Activated naive CD8-positive, alpha-beta T cell treated with anti-CD3 and anti-CD28 coated beads, Interleukin-2, amount 50 U/mL, for 24 hours (primary cell): ENCODE data around the gene RBM15B.
A peak's percentile ranks its signal among the peaks of the same experiment; 100 is the strongest.

ENCODE experiments used
- ATAC-seq: fragments of 150-1000 bp; cut with Tn5 transposase; one replicate; pipeline ENCODE4 v1.10.0; 2021
- DNase-seq: peaks from one replicate; pipeline ENCODE4 v3.0.0; 2021
- H3K27ac Mint-ChIP-seq: one replicate; pipeline ENCODE4 v1.8.0; 2021; ENCODE audit warnings: mild to moderate bottlenecking, mixed read lengths
- H3K27me3 Mint-ChIP-seq: one replicate; pipeline ENCODE4 v1.8.0; 2021; ENCODE audit warnings: mixed read lengths
- H3K36me3 Mint-ChIP-seq: one replicate; pipeline ENCODE4 v1.8.0; 2021; ENCODE audit warnings: low read depth, mixed read lengths
- H3K4me1 Mint-ChIP-seq: one replicate; pipeline ENCODE4 v1.8.0; 2021; ENCODE audit warnings: mixed read lengths
- H3K4me3 Mint-ChIP-seq: one replicate; pipeline ENCODE4 v1.8.0; 2021; ENCODE audit warnings: mild to moderate bottlenecking, moderate library complexity, mixed read lengths
- H3K9me3 Mint-ChIP-seq: one replicate; pipeline ENCODE4 v1.8.0; 2021; ENCODE audit warnings: mixed read lengths

Gene RBM15B

GRCh38 chr3:51393564-51393963 is 2.5 kb downstream of the RBM15B start:
- DNase-seq (no peak), ATAC-seq (no peak)
- Mint-ChIP-seq H3K9me3 (no peaks in the 10 kb centered on the region), H3K27ac (no peak overlapping the region), H3K36me3 (peaks cover 49% of the 10 kb centered on the region), H3K4me3 (peak overlapping the region; percentile 79), H3K27me3 (no peaks in the 10 kb centered on the region), H3K4me1 (peaks cover 61% of the 10 kb centered on the region)

GRCh38 chr3:51394541-51394940 is 3.5 kb downstream of the RBM15B start:
- no peaks in the 10 kb centered on the region for H3K27me3 Mint-ChIP-seq
- DNase-seq (no peak), ATAC-seq (no peak)
- H3K4me3 Mint-ChIP-seq: peak overlapping the region; percentile 79
- H3K4me1 Mint-ChIP-seq: peaks cover 54% of the 10 kb centered on the region
- peak overlapping the region; percentile 68 for H3K27ac Mint-ChIP-seq
- no peaks in the 10 kb centered on the region for H3K9me3 Mint-ChIP-seq
- peaks cover 42% of the 10 kb centered on the region for H3K36me3 Mint-ChIP-seq

- Mint-ChIP-seq H3K4me1 (peaks cover 45% of the 10 kb centered on the region), H3K27ac (peak overlapping the region; percentile 52), H3K4me3 (no peak overlapping the region), H3K9me3 (no peaks in the 10 kb centered on the region), H3K27me3 (no peaks in the 10 kb centered on the region), H3K36me3 (peaks cover 47% of the 10 kb centered on the region)
- ATAC-seq: no peak
- no peak for DNase-seq
Observed at GRCh38 chr3:51395493-51396213, 4.6 kb downstream of the RBM15B start.

- ATAC-seq (no peak), DNase-seq (no peak)
- Mint-ChIP-seq H3K4me3 (no peak overlapping the region), H3K27me3 (no peaks in the 10 kb centered on the region), H3K9me3 (no peaks in the 10 kb centered on the region), H3K4me1 (peaks cover 43% of the 10 kb centered on the region), H3K36me3 (peaks cover 52% of the 10 kb centered on the region), H3K27ac (peak overlapping the region; percentile 52)
Observed at GRCh38 chr3:51396401-51396800, 5.3 kb downstream of the RBM15B start.

- ATAC-seq (no peak), DNase-seq (no peak)
- no peaks in the 10 kb centered on the region for H3K9me3 Mint-ChIP-seq
- H3K4me1 Mint-ChIP-seq: peaks cover 41% of the 10 kb centered on the region
- no peak overlapping the region for H3K4me3 Mint-ChIP-seq
- H3K27ac Mint-ChIP-seq: peak overlapping the region; percentile 52
- H3K27me3 Mint-ChIP-seq: no peaks in the 10 kb centered on the region
- peaks cover 59% of the 10 kb centered on the region for H3K36me3 Mint-ChIP-seq
Observed at GRCh38 chr3:51397392-51397791, 6.3 kb downstream of the RBM15B start.

- Mint-ChIP-seq H3K4me1 (peaks cover 27% of the 10 kb centered on the region), H3K27me3 (no peaks in the 10 kb centered on the region), H3K36me3 (peaks cover 52% of the 10 kb centered on the region), H3K4me3 (no peak overlapping the region), H3K9me3 (no peaks in the 10 kb centered on the region), H3K27ac (peak overlapping the region; percentile 20)
- no peak for ATAC-seq
- no peak for DNase-seq
Observed at GRCh38 chr3:51398595-51399310, 7.7 kb downstream of the RBM15B start.

- H3K36me3 Mint-ChIP-seq: peaks cover 43% of the 10 kb centered on the region
- ATAC-seq (peak; percentile 12), DNase-seq (no peak)
- H3K9me3 Mint-ChIP-seq: no peaks in the 10 kb centered on the region
- H3K27me3 Mint-ChIP-seq: no peaks in the 10 kb centered on the region
- peaks cover 15% of the 10 kb centered on the region for H3K4me1 Mint-ChIP-seq
- no peak overlapping the region for H3K4me3 Mint-ChIP-seq
- peak overlapping the region; percentile 60 for H3K27ac Mint-ChIP-seq
Observed at GRCh38 chr3:51400166-51400565, 9.1 kb downstream of the RBM15B start.

GRCh38 chr3:51401735-51402134 is 10.7 kb downstream of the RBM15B start:
- peaks cover 41% of the 10 kb centered on the region for H3K36me3 Mint-ChIP-seq
- peaks cover 7% of the 10 kb centered on the region for H3K4me1 Mint-ChIP-seq
- H3K9me3 Mint-ChIP-seq: no peaks in the 10 kb centered on the region
- ATAC-seq: no peak
- no peak for DNase-seq
- no peak overlapping the region for H3K4me3 Mint-ChIP-seq
- no peaks in the 10 kb centered on the region for H3K27me3 Mint-ChIP-seq
- H3K27ac Mint-ChIP-seq: no peak overlapping the region

GRCh38 chr3:51403675-51404074 is 12.6 kb downstream of the RBM15B start:
- H3K27ac Mint-ChIP-seq: no peak overlapping the region

GRCh38 chr3:51408021-51408420 is 16.9 kb downstream of the RBM15B start:
- peaks cover 44% of the 10 kb centered on the region for H3K36me3 Mint-ChIP-seq
- H3K4me3 Mint-ChIP-seq: no peak overlapping the region
- no peak overlapping the region for H3K27ac Mint-ChIP-seq
- no peaks in the 10 kb centered on the region for H3K9me3 Mint-ChIP-seq
- peaks cover 7% of the 10 kb centered on the region for H3K4me1 Mint-ChIP-seq
- DNase-seq (no peak), ATAC-seq (no peak)
- no peaks in the 10 kb centered on the region for H3K27me3 Mint-ChIP-seq

More at GRCh38 chr3:51403675-51404074, 12.6 kb downstream of the RBM15B start:
- Mint-ChIP-seq H3K9me3 (no peaks in the 10 kb centered on the region), H3K4me1 (peaks cover 7% of the 10 kb centered on the region), H3K36me3 (peaks cover 44% of the 10 kb centered on the region), H3K27me3 (no peaks in the 10 kb centered on the region), H3K4me3 (no peak overlapping the region)
- no peak for DNase-seq
- no peak for ATAC-seq

- ATAC-seq: no peak
- Mint-ChIP-seq H3K4me1 (peaks cover 7% of the 10 kb centered on the region), H3K4me3 (no peak overlapping the region), H3K9me3 (no peaks in the 10 kb centered on the region), H3K36me3 (peaks cover 48% of the 10 kb centered on the region), H3K27me3 (no peaks in the 10 kb centered on the region), H3K27ac (no peak overlapping the region)
- no peak for DNase-seq
Observed at GRCh38 chr3:51408813-51409212, 17.7 kb downstream of the RBM15B start.

GRCh38 chr3:51422211-51422610 is 31.1 kb downstream of the RBM15B start:
- no peaks in the 10 kb centered on the region for H3K4me1 Mint-ChIP-seq
- H3K36me3 Mint-ChIP-seq: peaks cover 32% of the 10 kb centered on the region
- no peak overlapping the region for H3K27ac Mint-ChIP-seq

GRCh38 chr3:51426921-51427320 is 35.8 kb downstream of the RBM15B start:
- H3K36me3 Mint-ChIP-seq: peaks cover 35% of the 10 kb centered on the region
- H3K9me3 Mint-ChIP-seq: no peaks in the 10 kb centered on the region
- H3K27ac Mint-ChIP-seq: no peak overlapping the region
- H3K4me1 Mint-ChIP-seq: no peaks in the 10 kb centered on the region
- no peaks in the 10 kb centered on the region for H3K27me3 Mint-ChIP-seq
- DNase-seq (no peak), ATAC-seq (no peak)
- no peak overlapping the region for H3K4me3 Mint-ChIP-seq

More at GRCh38 chr3:51422211-51422610, 31.1 kb downstream of the RBM15B start:
- ATAC-seq (no peak), DNase-seq (no peak)
- H3K9me3 Mint-ChIP-seq: no peaks in the 10 kb centered on the region
- no peaks in the 10 kb centered on the region for H3K27me3 Mint-ChIP-seq
- H3K4me3 Mint-ChIP-seq: no peak overlapping the region

GRCh38 chr3:51429138-51429537 is 38.1 kb downstream of the RBM15B start:
- ATAC-seq (no peak), DNase-seq (no peak)
- peaks cover 38% of the 10 kb centered on the region for H3K36me3 Mint-ChIP-seq
- H3K4me3 Mint-ChIP-seq: no peak overlapping the region
- no peak overlapping the region for H3K27ac Mint-ChIP-seq
- H3K4me1 Mint-ChIP-seq: no peaks in the 10 kb centered on the region
- H3K9me3 Mint-ChIP-seq: no peaks in the 10 kb centered on the region
- H3K27me3 Mint-ChIP-seq: no peaks in the 10 kb centered on the region

- H3K27me3 Mint-ChIP-seq: no peaks in the 10 kb centered on the region
- ATAC-seq: no peak
- H3K4me1 Mint-ChIP-seq: no peaks in the 10 kb centered on the region
- no peak overlapping the region for H3K27ac Mint-ChIP-seq
- no peak overlapping the region for H3K4me3 Mint-ChIP-seq
- no peak for DNase-seq
- peaks cover 26% of the 10 kb centered on the region for H3K36me3 Mint-ChIP-seq
- no peaks in the 10 kb centered on the region for H3K9me3 Mint-ChIP-seq
Observed at GRCh38 chr3:51434110-51434509, 43.0 kb downstream of the RBM15B start.
